Stimulated activated CD4-positive, alpha-beta T cell treated with anti-CD3 and anti-CD28 coated beads, TNF-alpha, amount 100 ng/mL, for 4 hours (primary cell): ENCODE measurements around the gene PTPRG.

Experiments
- DNase-seq, 3 experiments: peaks; one replicate each; pipeline ENCODE4 v3.0.0-alpha.2; 2020; ENCODE audit warnings: low read depth in 3 of 3

PTPRG gene

DNA sequence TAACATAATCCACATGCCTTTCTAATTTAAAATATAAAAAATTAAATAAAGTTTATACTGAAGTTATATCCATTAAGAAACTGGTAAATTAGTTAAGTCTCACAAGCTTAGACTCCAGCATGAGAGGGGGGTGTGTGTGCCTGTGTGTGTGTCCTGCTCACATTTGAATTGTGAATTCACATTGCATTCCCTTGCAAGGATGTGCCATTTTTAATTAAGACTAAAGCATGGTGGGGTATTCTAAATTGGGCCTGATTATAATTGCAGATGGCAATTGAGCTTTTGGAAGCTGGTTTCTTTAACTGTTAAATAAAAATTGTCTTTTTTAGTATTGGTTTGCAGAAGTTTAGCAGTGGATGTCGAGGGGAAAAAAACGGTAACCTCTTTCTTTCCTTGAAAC, 56.9 kb downstream of the PTPRG start:
- no peak for DNase-seq

DNA sequence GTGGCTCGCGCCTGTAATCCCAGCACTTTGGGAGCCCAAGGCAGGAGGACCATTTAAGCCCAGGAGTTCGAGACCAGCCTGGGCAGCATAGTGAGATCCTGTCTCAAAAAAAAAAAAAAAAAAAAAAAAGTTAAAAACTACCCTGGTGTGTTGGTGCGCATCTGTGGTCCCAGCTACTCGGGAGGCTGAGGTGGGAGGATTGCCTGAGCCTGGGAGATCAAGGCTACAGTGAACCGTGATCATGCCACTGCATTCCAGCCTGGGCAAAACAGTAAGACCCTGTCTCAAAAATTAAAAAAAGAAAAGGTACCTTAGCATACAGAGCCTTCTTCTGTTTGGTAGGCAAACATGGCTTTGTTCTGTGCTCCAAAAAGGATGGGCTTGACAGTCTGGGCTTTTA, 57.5 kb downstream of the PTPRG start:
- DNase-seq = no peak

DNA sequence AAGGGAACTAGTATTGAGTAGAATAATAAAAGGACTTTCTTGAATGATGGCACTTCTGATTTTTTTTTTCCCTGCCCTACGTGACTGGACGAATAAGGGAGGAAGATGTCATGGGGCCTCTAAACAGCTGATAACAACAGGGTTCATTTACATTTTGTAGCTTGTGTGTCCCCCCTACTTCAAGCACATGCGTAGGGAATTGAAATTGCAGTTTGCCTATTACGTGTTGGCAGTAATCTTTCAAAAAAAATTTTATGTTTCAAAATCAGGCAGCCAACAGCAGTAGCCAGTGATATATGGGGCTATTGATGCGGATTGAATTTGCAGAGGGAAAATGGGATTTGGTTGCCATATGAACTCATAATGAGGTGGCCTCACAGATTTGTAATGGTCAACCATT, 58.7 kb downstream of the PTPRG start:
- DNase-seq = no peak

DNA sequence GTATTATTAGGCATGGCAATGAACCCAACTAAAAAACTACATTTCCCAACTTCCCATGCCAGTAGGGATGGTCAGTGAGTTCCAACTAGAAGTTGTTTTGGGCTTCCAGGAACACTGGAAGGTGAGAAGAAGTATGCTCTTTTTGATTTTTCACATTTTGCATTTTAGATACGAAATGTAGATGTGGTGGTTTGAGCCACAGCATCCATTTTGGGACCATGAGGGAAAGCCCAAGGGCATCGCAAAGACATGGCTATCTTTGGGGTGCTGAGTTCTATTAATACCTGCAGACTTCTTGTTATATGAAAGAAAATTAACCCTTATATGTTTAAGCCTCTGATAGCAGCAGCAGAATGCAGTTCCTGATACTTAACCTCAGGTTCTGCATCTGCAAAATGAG, 62.9 kb downstream of the PTPRG start:
- DNase-seq = no peak

DNA sequence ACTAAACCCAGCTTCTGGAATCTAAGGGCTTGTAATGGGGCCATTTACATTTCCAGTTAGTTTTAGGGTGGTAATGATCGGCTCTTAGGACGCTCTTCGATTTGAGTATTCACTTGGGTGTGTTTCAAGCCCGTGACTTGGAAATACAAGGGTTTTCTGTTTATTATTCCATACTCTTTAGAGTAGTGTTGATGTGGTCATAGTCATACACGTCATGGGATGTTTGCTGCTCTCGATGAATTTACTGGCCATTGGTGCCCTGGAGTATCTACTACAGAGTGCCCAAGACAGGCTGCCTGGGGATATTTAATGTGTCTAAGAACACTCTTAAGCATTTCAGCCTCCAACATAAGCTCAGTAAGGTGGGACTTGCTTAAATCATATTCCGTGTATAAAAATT, 64.1 kb downstream of the PTPRG start:
- DNase-seq = no peak

DNA sequence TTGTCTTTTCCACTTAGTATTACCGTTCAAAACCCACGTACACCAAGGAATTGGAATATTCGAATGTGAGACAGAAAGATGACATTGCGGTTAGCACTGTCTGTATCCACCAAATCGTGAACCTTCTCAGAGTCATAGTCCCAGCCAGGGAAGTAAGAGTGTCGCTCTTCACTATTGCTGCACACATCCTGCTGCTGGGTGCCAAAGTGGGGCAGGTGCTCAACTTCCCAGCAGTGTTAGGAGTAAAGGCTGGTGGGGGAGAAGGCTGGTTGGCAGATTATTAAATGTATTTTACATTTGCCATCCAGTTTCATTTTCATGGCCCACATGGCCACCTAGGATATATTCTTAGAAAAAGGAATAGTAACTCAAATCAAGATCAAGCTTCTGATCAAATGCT, 65.1 kb downstream of the PTPRG start:
- DNase-seq = no peak

DNA sequence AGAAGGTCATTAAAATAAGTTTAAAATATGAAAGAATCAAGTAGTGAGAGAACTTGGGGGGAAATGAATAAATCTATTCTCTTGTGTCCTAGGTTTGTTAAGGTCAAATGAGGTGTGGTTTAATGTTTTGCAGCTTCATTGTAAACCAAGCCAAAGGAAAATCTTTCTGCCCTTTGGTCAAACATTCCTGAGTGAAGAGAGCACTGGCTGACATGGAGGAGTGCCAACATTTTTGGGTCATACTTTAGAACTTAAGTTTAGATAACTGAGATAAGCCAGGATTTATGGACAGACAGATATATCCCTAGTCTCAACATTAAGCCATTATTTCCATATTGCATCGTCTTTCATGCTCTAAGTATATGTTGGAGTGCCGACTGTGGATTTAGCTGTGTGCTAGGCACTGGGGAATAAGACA, 66.4 kb downstream of the PTPRG start:
- DNase-seq = no peak

DNA sequence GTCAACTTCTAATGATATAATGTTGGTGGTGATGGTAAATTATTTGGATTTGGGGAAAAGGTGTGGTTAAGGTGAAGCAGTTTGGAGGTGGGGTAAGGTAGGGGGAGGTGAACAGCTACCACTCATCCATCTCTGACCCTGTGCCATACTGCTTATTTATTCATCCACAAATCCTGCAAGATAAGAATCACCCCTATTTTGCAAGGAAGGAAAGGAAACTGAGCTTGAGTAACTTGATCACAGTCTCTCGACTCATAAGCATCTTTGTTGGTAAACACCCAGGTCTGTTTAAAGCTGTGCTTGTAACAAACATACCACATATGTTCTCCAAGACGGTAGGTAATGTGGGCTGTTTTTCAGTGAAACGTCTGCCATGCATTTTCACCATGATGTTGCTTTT, 67.3 kb downstream of the PTPRG start:
- no peak for DNase-seq

DNA sequence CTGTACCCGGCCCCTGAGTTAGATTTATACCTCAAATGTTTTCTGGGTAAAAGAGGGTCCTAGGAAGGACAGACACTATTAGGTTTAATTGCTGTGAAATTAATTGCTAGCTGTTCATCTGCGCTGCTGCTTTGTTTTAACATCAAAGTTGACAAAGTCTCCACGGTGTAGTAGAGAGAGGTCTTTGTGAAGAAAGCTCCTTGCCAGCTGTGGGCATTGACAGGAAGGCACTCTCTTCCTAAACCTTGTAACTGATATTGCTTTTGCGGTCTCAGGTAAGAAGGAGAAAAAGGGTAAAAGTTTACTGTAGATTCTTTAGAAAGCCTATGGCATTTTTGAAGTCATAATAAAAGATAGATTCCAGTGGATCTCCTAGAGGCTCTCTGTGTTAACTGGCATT, 68.1 kb downstream of the PTPRG start:
- DNase-seq = no peak

DNA sequence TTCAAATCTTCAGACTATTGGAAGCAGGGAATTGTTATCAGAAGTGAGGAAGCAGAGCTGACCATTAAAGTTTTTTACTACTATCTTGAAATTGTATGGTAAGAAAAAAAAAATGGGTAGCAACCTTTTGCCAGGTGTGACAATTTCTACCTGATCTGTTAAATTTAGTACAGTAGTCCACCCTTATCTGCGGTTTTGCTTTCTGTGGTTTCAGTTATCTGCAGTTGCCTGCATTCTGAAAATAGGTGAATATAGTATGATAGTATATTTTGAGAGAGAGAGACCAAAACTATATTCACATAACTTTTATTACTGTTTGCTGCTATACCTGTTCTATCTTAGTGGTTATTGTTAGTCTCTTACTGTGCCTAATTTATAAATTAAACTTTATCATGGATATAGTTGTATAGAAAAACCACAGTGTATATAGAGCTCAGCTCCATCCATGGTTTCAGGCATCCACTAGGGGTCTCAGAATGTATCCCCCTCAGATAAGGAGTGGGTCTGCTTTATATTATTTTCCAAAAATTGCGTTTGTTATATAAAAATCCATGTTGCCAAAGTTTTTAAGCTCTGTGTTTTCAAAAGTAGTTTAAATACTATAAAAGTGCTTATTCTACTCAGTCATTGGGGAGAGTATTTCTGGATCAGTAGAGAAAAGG, 69.9 kb downstream of the PTPRG start:
- DNase-seq = no peak

DNA sequence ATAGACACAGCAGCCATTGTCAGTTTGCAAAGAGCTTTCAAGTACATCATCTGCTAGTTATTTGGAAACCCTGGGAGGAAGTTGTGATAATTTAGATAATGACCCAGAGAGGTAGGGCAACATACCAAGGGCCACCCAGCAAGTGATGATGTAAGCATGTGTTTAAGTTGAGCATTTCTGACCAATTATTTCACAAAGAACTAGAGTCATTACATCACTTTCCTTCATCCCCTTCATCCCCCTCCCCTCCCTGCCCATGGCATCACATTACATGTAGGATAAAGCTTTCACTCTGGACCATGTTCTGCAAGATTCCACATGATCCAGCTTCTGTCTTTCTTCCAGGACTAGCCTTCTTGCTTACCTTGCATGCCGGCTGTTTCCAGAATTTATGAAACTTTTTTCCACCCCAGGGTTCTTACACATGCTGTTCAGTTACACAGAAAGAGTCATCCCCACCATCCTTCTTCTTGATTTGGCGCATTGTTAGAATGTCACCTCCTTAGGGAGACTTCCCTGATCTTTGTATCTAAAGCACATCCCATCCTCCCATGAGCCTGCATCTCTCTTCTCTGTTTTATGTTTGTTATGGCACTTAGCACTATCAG, 71.3 kb downstream of the PTPRG start:
- DNase-seq = no peak

DNA sequence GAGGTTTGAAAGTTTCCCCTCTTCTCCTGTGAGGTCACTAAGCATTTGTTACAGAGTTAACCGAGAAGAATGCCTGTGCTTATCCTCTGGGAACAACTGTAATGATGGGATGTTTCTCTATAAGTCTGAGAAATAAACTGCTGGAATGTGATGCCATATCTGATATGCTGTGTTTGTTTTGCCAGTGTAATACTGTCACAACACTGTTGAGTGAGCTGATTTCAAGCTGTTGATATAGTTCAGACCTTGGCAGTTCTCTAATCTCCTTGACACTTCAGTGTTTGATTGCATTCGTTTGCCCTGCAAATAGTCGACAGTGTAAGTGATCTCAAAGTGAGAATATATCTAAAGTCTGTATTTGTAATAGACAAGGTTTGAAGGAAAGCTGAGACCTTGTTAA, 73.3 kb downstream of the PTPRG start:
- no peak for DNase-seq

DNA sequence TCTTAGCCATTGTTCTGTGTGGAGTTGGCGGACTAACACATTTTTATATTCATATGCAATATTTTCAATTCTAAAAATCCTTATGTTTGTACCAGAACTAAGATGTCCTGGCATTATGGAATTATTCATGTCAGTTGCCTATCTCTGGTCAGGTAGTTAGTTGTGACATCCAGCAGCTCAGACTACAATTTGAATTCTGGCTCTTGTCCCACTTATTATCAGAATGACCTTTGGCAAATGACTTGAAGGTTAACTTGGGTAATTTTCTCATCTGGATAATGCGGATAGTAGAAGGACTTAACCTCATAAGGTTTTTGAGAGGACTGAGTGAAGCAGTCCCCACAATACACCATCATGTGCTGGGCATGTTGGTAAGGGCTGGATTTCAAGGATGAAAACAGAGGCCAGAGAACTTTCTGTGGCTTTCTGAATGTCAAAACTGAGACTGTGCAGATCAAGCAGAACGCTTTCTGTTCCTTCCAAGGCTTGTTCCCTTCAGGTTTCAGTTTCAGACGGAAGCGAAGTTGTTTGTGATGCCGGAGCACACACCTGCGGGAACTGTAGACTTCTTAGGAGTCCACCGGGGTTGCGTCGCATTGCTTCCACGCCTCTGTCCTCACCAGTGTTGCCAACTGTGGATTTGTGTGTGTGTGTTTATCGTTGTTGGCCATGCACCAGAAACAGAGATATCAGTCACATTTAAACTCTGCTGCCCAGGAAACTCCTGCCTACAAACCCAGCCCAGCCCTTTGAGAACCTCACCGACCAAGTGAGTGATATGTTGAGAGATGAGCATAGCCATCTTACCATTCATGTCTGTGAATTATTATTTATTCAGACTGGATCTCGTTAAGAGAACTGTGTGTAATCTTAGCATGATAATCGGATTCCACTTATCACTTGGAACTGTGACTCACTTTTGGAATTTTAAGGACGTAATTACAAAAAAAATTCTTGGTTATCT, 76.0 kb downstream of the PTPRG start:
- no peak for DNase-seq

DNA sequence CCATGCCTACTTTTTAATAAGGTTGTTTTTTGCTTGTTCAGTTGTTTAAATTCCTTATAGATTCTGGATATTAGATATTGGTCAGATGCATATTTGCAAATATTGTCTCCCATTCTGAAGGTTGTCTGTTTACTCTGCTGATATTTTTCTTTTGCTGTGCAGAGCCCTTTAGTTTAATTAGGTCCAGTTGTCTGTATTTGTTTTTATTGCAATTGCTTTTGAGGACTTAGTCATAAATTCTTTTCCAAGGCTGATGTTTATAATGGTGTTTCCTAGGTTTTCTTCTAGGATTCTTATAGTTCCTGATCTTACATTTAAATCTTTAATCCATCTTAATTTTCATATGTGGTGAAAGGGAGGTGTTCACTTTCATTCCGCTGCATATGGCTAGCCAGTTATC, 77.4 kb downstream of the PTPRG start:
- no peak for DNase-seq

DNA sequence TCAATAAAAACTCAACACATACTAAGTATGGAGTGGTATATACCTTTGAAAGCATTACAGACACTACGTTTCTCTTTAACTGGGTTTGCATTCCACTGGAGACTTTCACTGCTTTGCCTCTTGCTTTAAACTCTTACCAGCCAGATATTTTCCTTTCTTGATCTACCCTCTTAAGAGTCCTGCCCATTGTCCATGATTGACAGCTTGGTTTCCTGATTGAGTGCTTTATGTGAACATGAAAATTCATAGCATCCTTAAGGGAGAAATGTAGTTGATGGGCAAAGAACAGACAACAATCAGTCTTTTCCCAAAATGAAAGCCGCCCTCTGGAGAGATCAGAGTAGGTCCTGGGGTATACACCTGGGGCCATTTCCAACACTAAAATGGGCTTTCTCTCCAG, 78.6 kb downstream of the PTPRG start:
- no peak for DNase-seq

DNA sequence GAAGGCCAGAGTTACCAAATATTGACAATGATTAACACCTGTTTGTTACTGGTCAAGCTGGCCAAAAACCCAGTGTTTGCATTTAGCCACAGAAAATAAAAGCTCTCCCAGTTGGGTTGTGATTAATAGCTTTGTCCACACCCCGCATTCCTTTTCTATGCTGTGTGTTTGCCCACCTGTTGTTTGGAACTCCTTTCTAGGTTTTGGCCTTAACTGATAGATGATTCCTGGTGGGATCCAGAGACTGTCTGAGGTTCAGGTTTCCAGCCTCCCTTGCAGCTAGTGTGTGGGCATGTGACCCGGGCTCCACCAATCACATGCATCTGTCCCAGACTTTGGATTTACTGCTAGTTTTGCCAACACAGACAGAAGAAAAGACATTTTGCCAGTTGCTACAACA, 83.8 kb downstream of the PTPRG start:
- no peak for DNase-seq

DNA sequence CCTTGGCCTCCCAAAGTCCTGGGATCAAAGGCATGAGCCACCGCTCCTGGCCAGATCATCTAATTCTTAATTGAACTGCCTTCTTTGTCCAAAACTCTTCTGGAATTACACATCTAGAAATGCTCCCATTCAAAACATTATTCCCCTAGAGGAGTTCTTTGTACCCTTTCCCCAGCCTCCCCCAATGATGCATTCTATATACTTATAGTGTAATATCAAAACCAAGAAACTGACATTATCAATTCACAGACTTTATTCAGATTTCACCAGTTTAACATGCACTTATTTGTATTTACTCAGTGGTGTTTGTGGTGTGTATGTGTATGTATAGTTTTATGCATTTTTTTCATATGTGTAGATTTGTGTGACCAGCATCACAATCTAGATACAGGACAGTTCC, 85.0 kb downstream of the PTPRG start:
- no peak for DNase-seq

DNA sequence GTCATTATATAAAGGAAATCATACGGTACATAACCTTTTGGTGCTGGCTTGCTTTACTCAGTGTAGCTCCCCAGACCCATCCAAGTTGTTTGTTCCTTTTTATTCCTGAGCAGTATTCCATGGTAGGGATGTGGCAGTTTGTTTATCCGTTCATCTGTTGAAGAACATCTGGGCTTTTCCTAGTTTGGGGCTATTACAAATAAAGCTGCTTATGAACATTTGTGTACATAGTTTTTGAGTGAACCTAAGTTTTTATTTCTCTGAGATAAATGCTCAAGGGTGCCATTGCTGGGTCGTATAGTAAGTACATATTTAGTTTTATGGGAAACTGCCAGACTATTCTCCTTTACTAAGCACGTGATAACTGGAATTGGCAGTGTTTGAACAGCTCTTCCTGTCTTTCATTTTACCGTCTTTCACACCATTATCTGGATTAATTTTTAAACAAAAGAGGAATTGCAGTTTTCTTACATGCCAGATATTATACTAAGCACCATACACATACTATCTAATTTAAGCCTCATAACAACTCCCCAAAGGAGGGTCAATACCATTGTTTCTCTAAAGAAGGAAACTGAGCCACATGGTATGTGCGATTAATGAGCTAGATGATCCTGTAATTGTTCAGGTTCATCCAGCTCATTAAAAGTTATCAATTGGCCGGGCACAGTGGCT, 85.6 kb downstream of the PTPRG start:
- DNase-seq = no peak

DNA sequence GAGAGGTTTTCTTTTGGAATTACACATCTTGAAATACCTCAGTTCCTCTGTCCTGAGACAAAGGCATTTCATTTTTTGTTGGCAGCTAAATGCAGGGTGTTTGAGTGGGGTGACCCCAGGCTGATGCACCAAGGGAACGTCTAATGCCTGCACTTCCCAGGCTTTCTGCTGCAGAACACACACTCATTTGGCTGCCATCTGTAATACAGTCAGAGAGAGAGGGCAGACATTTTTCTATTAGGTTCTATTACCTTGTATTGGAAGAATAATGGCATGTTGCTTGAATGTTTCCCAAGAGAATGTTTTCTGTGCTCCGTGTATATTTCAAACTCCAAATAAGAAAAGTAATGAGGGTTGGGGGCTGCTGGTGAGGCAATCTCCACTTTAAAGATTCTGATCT, 87.1 kb downstream of the PTPRG start:
- no peak for DNase-seq

DNA sequence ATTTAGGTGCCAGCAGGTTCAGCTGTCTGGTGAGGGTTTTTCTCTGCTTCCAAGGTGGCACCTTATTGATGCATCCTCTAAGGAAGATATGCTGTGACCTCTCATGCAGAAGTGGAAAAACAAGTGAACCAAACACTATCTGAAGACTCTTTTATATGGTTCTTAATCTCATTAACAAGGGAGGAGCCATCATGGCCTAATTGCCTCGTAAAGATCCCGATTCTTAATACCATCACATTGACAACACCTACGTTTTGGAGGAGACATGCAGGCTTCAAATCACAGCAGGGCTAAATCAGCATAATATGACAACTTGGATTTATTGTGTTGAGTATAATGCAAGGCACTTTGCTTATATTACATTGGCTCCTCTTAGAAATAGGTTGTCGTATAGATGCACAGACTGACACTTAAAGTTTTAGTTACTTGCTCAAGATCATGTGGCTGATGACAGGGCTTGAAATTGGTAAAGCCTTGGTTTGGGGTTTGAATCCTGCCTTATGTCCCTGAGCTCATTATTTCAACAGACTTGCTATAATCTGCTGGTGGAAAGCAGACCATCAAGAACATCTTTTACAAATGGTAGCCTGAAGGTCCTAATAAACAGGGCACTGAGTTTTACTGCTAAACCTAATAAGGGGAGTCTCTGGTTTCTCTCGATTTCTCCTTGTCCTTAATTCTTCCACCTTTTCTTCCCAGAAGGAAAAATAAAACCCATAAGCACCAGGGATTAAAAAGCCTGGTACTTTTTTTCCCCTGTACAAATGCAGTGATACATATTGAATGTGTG, 88.2 kb downstream of the PTPRG start:
- DNase-seq = no peak

DNA sequence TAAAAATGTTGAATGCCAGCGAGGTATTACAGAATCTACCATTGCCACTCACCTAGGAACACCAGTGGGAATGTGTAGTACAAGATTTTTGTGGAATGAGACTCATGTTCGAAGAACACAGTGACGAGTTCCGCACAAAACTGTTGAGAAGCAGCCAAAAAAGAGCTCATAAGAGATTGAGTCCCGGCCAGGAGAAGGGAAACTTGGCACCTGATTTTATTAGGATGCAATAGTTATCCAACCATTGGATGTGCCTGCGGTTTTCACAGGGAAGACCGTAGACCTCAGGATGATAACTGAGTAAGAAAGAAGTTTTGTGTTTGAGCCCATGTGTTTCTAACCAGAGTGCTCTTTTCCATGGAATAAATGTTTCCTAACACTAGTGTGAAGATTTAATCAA, 88.9 kb downstream of the PTPRG start:
- DNase-seq = no peak
